ENCODE measurements around the gene RER1.

RER1 gene

DNA sequence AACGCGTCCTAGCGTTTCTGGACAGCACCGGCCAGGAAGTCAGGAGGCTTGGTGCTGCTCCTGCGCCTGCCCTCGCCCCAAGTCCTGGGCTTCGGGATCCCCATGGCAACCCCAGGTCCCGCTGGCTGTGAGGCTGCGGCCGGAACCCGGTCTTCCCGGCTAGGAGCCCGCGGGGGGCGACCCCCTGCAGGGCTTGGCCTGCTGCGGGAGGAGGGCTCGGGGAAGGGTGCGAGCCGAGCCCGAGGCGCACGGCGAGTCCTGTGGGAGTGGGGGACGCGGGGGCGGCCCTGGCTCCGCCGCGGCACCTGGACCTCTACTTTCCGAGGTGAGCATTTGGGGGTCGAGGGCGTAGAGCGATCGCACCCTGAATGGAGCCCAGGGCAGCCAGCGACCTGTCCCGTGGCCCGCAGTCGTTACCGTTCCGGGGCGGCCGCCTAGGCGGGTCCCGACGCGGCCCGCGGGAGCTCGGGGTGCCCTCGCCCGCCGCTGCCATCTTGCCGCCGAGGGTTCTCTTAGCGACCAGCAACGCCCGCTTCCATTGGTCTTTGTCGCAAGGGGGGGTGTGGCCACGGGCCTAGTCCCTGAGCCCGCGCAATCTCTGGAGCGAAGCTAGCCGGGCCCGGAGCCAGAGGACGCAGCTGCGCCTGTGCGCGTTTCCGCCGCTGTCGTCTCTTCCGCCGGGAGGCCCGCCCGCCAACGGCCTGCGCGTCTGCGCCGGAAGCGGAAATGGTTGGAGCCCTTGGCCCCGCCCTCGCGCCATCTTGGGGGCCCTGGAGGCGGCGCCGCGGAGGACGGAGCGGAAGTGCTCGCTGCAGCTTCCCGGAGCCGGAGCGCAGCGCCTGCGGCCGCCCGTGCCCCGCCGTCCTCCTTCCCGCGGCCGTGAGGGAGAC lies at the start of gene RER1, which contains the start of gene MORN1:
Gene RER1 (plus strand): TSS at position 801 of the 890 bp plus-strand sequence. CDS start 3,950 bp downstream, outside the sequence.
Gene MORN1 (minus strand): TSS at position 514 of the 890 bp plus-strand sequence. CDS start 21 bp downstream, at position 493.
- peak; percentile 92 to 97 (median 97) for DNase-seq (ENCODE audit: low read depth in 3 of 3)

DNA sequence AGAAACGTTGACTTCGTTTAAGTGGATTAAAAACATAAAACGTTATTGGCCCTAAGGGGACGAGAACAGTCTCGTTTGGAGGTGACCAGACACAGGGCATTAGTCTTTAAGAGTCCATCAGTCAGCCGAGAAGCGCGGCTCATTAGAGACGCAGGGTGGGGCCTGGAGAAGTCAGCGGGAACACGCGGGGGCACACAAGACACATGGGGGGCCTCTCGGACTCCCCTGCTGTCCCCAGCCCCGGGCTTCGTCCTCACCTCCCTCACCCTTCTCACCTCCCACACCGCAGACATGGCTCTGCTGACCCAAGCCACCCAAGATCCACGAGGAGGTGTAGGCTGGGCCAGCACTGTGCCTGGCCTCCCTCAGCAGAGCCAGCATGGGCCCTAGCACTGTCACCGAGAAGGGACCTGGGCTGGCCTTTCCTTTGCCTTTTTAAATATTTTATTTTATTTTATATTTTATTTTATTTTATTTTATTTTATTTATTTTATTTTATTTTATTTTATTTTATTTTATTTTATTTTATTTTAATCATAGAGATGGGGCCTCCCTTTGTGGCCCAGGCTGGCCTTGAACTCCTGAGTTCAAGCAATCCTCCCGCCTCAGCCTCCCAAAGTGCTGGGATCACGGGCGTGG lies 49.1 kb upstream of the RER1 start:
- no peak for DNase-seq (ENCODE audit: low read depth in 3 of 3)

DNA sequence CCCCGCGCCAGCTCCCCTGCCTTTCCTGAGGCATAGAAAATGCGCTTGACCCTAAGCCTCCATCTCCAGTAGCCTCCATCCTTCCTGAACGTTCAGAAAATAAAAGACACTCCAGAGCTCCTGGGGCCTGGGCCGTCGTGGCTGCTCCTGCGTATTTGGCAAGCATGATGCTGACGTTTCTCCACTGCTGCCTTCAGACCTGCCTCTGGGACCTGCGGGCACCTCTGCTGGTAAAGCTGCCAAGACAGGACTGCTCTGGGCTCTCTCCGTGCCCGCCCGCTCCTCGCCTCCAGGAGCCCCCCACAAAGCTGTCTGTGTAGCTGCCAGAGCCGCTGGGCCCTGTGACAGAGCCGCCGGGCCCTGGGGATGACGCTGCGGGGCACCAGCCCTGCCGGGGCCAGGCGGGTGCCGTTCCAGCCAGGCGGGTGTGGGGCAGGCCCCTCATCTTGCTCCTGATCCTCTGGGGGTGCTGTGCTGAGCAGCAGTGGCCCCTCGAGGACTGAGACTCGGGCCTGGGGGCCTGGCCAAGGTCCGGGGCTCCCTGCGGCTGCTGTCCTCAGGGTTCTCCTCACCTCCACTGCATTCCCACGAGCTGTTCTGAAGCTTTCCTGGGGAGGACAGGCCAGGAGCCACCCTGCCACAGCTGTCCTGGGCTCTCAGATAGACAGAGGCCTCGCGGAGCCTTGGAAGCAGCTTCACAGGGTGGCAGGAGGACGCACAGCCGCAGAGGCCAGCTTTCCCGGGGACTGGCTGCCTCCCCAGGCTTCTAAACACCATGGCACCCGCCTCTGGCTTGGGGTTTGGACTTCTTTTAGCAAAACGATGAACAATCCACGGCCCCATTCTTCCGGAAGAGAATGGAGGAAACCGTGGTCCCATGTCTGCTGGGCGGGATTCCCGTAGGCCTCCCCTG lies 48.4 kb upstream of the RER1 start:
- DNase-seq (ENCODE audit: low read depth in 3 of 3) = no peak

DNA sequence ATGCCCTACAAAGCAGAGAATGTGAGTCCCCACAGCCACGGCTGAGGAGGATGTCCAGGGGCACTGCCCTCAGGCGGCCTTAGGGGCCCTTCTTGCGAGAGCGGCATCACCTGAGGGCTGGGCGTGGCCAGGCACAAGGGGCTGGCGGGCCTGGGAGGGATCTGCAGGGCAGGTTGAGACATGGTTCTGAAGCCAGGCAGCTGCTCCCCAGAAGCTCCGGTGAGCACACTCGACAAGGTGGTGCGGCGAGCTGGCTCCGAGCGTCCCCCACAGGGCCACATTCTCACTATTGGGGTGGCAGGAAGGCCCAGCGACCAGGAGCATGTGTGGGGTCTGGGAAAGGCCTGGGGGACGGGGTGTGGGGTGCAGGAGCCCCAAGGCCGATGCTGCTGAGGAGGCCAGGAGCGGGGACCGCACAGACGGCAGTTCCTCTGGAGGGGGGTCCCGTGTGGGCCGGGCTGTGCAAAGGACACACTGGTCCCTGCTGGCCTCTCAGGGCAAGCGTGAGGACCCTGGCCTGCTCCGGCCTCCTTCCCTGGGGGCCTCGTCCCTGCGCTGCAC lies 47.4 kb upstream of the RER1 start:
- no peak for DNase-seq (ENCODE audit: low read depth in 3 of 3)

DNA sequence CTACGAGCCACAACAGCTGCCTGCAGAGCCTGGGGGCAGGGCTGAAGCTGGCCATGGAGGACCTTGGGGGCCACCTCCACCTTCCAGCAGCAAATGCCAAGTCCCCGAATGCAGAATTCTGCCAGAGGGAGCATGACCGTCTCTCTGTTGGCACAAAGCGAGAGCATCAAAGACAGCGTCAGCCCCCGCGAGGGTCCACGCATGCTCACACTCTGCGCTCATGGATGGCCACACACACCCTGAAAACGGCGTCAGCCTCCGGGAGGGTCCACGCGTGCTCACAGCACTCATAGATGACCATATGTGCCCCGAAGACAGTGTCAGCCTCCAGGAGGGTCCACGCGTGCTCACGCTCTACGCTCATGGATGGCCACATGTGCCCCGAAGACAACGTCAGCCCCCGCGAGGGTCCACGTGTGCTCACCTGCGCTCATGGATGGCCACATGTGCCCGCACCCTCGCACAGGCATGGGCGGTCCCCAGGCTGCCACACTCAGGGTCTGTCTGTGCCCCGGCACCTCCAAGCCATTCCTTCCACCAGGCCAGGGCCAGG lies 46.8 kb upstream of the RER1 start:
- DNase-seq (ENCODE audit: low read depth in 3 of 3) = no peak

DNA sequence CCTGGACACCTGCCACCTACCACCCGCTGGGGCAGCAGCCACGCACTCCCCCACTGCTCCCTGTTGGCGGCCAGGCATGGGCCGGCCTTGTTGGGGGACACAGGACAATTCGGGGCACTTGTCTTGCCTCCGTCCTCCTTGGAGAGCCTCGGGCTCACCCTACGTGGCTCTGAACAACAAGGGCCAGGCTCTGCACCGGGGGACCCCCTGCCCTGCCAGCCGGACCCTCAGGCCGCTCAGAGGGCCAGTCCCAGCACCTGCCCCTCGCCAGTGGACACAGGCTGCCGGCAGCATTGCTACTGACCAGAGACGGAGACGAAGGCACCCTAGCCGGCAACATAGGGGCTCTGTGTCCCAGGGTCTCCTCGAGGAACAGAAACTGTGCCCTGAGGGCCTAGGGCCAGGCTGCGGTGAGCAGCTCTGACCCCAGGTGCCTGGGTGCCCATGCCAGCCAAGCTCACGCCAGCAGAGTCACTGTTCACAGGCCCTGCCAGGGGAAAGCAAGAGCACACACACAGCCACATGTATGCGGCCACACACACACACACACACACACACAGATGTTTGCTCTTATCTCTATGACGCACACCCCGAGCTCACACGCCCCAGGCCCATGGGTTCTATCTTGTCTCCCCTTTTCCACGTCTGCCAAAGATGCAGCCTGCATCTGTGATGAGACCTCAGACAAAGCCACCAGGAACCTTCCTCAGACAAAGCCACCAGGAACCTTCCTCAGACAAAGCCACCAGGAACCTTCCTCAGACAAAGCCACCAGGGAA lies 46.2 kb upstream of the RER1 start:
- no peak for DNase-seq (ENCODE audit: low read depth in 3 of 3)

DNA sequence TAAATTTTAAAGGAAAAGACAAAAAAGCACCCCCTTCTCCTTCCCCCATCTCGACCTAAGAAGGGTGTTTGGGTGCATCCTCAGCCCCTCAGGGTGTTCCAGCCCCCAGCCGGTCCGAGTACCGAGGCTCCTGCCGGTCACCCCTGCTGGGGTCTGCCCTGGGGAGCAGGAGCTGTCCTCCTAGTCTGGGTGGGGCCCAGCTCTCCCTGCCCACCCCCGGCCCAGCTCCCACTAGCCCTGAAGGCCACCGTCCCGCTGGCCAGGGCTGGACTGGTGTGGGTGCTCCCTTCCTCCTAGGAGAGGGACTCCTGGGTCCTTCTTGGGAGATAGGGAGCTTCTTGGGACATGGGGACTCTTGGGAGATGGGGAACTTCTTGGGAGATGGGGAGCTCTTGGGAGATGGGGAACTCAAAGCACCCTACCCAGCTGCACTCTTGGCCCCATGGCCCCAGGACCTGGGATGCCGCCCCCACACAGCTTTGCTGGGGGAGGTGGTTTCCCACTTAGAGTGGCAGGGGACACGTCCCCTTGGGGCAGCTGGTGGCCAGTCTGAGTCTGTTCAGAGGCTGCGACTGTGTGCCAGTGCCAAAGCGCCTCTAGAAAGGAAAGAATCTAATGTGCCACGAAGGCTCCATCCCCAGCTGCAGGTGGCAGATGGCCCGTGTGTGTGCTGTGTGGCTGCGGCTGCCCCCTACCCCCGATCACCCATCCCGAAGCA lies 44.8 kb upstream of the RER1 start:
- DNase-seq (ENCODE audit: low read depth in 3 of 3) = no peak

DNA sequence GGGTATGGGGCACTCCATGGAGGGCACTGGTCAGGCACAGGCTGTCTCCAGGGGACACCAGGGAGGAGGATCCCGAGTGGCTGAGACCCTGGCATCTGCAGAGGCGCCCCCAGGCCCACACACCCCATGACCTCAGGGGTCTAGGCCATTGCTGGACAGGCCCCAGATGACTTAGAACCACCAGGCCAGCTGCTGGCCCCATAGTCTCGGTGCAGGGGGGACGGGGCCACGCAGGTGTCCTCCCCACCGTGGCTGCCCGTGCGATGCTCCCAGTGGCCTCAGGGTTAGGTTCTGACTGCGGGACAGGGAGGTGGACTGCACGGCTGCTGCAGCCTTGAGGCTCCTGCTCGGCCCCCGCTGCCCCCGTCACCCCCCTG lies 44.2 kb upstream of the RER1 start:
- DNase-seq (ENCODE audit: low read depth in 3 of 3) = no peak

DNA sequence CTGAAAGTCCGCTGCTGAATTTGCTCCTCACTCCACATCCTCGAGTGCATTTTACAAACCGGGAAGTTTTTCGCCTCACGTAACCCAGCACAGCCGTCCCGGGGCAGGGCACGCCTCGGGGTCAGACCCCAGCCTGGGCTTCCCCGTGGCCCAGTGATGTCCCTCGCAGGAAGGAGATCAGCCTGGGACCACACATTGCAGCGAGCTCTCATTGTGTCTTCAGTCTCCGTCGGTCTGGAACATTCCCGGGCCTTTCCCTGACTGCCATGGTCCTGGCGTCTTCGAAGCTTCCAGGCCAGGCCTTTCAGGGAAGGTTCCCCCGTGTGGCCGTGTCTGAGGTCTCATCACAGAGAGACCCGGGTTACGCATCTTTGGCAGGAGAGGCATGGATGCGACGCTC lies 43.7 kb upstream of the RER1 start:
- DNase-seq (ENCODE audit: low read depth in 3 of 3) = no peak

DNA sequence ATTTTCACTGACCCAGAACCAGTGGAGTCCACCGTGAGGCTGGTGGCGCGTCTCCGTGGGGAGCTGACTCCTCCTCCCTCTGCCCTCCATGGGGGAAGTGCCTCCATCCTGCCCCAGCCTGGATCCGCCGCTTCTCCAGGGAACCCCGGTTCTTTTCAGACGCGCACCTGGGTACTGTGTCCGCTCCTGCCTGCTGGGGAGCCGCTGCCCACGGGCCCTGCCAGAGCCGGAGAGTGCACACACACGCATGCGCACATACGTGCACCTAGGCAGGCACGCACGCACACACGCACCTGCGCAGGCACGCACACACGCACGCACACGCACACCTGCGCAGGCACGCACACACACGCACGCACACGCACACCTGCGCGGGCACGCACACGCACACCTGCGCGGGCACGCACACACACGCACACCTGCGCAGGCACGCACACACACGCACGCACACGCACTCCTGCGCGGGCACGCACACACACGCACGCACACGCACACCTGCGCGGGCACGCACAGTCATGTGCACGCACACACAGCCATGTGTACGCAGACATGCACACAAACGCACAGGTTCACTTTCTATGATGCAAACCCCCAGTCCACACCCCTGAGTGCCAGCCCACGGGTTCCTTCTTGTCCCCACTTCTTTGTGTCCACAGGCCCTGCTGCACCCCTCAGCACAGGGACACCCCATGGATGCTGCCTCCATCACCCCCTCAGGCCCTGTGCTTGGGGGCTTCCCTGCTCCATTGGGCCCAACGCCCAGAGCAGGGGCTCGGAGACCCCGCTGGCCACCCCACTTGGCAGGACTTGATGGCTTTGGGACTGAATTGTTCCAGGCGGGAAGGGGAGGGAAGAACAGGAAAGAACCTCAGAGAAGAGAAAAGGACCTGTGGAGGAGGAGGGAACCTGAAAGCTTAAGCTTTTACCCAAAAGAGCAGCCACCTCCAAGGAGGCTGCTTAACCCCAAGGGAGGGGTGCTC lies 43.0 kb upstream of the RER1 start:
- DNase-seq (ENCODE audit: low read depth in 3 of 3) = no peak

DNA sequence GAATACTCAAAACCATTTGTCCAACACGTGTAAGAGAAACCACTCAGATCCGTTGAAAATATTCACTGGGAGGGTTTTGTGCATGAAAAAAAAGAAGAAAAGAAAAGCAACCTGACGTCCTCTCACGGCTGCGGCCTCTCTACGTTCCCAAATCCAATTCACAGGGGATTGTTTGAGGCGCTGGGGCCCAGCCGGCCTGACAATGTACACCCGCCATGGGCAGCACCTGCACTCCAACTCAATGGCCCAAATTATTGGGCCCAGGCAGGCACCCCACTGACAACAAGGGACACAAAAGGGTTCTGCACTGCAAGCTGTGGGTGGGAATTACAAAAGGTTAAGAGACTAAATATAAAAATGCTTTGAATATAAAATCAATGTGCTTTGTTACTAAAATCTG lies 41.8 kb upstream of the RER1 start:
- no peak for DNase-seq (ENCODE audit: low read depth in 3 of 3)

DNA sequence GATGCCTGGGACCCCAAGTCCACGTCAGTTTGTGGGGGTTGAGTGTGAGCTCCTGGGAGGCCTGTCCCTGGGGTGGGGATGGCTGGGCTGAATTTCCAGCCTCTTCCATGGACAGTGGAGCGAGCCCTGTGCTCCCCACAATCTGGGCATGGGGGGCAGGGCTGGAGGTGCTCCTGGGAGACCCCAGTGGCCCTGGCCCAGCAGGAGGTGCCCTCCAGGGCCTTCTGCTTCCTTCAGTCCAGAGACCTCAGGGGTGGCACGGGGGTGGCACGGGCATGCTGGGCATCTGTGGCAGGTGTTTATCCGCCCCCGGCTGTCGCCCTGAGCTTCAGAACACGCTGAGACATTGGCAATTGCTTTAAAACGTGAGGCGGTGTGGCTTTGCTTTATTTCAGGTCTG lies 41.1 kb upstream of the RER1 start:
- no peak for DNase-seq (ENCODE audit: low read depth in 3 of 3)

GRCh38 chr1:2350911-2351655 lies 40.6 kb upstream of the RER1 start:
- DNase-seq (ENCODE audit: low read depth in 3 of 3) = no peak

- no peak for DNase-seq (ENCODE audit: low read depth in 3 of 3)
These were observed 39.9 kb upstream of the RER1 start for GRCh38 chr1:2351723-2352122.

- DNase-seq (ENCODE audit: low read depth in 3 of 3) = no peak
These were observed 39.2 kb upstream of the RER1 start for GRCh38 chr1:2352341-2352896.

DNA sequence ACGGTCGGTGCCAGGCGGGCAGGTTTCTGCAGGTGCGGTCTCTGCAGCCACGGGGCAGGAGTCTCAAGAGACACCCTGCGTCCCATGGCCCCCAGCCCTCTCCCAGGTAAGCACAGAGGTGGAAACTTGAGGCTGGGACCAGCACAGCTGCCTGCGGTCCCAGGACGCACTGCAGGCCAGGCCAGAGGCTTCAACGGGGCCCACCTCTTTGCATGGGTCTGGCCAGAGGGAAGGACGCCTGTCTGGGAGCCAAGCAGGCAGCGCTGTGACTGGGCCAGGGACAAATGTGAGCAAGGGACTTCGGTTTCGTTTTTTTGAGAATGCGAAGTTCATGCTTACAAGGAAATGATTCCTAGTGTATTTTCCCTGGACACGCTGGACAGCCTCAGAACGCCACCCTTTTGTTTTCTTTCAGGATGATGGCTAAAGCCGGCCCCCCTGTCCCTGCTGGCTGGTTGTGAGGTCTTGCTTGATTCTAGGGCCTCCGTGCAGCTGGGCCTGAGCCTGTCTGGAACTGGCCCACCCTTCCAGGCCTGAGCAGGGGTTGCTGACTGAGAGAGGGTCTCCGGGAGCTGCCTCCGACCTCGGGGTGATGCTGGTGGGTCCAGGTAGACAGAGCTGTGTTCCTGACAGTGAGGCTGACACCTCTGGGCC lies 38.6 kb upstream of the RER1 start:
- no peak for DNase-seq (ENCODE audit: low read depth in 3 of 3)

All from stimulated activated CD4-positive, alpha-beta T cell treated with anti-CD3 and anti-CD28 coated beads, TNF-alpha, amount 100 ng/mL, for 4 hours (primary cell).